ENCODE results near the gene GNB1L.

The GNB1L gene

DNA sequence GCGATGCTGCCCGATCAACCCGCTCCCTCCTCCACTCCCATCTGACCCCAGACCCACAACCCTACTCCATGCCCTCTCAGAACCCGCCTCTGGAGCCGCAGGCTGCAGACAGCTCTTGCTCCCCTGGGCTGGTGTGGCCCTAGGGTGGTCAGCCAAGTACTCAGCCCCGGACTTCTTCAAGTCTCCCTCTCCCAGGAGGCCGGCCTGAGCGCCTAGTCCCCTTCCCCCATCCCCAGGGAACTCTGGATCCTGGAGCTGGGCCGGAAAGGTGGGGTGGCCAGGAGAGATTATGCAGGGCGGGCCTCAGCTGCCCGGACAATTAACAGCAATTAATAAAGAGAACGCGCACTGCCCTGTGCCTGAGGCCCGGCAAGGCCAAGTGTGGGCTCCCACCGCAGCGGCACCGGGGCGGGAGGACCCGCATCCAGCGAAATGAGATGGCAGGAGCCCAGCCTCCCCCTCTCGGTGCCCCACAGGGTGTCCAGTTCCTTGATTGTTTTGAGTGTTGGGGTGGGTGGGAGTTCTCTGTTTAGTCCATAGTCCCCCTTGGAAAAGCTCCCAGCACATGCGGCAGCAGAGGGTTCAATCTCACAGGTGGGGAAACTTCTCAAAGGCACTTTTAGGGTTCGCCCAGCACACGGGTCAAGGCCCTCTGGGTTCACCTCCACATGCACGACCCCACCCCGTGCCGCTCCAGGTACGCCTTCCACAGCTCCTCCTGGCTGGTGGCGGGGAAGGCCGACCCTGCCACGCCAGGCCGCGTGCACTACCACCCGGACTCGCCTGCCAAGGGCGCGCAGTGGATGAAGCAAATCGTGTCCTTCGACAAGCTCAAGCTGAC is 91.0 kb downstream of the GNB1L start:
- no peak for DNase-seq

DNA sequence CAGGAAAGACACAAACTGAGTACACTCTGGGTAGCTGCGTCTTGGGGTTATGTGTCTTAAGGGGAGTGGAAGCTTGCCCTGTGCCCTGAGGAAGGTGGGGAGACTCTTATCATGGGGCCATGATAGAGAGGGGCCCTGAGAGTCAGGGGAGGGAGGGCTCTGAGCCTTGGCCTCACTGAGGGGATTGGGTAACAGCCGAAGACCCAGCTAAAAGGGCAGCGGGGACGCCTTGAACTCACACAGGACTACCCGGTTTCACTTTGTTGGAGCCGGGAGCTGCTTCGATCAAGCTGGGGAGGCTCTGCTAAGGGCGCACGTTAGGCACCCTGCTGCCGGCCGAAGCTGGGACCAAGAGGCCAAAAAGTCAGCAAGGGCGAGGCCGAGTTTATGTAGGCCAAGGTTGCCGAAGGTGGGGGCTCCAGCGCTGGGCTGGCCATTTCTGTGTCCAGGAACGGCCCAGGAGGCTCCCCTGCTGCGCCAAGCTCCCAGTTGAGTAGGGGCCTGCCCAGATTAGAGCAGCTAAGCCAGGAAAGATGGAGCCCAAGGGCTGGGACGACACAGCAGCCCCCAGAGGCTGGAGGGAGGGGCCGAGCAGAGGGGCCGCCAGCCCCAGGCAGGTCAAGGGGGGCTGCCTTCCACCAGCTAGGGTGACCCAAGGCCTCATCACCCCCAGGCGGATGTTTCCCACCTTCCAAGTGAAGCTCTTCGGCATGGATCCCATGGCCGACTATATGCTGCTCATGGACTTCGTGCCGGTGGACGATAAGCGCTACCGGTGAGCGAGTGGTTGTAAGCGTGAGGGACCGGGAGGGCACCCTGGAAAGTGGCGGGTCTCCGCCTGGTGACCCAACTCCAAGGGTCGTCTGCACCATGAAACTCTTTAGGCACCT is 91.9 kb downstream of the GNB1L start:
- no peak for DNase-seq

- no peak for DNase-seq
Measured at GRCh38 chr22:19761725-19762567, 92.7 kb downstream of the GNB1L start.

DNA sequence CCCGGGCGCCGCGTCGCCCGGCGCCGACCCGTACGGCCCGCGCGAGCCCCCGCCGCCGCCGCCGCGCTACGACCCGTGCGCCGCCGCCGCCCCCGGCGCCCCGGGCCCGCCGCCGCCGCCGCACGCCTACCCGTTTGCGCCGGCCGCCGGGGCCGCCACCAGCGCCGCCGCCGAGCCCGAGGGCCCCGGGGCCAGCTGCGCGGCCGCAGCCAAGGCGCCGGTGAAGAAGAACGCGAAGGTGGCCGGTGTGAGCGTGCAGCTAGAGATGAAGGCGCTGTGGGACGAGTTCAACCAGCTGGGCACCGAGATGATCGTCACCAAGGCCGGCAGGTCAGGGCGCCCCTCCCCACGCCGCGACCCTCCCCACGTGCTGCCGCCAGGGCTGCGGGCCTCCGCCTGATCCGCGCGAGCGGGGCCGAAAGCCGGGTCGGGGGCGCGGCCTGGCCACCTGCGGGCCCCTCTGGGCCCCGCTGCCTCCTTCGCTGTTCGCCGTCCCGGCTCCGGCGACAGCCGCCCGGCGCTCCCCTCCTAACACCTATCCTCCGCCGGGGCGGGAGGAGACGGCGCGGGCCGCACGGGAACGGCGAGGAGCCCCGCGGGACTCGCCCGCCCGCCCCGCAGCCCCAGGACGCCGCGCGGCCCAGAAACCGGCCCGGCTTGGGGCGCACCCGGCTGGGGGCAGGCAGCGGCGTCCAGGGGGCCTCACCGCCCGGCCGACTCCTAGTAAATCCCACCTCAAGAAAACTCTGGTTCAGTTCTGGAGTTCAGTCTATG is 93.5 kb downstream of the GNB1L start:
- DNase-seq = no peak

- DNase-seq = no peak
Measured at GRCh38 chr22:19760058-19760950, 94.4 kb downstream of the GNB1L start, which contains the start of gene TBX1. TSS of gene TBX1 (plus strand) at chr22:19760778. CDS start at chr22:19760844, 66 bp downstream.

DNA sequence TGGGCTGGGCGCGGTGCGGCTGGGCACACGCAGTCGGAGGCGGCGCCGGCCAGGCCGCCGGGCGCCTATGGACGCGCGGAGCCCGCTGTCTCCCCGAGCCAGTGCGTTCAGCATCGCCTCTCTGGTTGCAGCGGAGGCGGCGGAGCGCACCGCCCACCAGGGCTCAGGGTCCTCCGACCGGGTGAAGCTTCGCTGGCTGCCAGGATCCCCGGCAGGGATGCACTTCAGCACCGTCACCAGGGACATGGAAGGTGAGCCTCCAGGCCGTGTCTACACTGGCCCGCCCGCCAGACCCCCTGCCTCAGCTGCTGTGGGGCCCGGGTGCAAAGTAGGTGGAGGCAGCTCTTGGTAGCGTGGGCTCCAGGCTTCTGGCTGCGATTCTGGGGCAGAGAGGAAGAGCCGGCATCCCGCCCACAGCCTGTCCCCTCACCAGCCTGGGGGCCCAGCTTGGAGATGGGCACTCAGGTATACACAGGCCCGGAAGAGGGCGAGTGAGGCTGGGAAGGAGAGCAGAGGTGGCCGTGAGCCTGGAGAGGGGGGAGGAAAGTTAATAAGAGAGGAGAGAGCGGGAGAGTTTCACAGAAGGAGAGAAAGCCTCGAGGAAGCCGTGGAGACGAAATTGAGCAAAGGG is 95.1 kb downstream of the GNB1L start:
- DNase-seq = no peak

GRCh38 chr22:19758896-19759426 is 95.7 kb downstream of the GNB1L start:
- DNase-seq = no peak

GRCh38 chr22:19757985-19758895 is 96.4 kb downstream of the GNB1L start:
- no peak for DNase-seq

DNA sequence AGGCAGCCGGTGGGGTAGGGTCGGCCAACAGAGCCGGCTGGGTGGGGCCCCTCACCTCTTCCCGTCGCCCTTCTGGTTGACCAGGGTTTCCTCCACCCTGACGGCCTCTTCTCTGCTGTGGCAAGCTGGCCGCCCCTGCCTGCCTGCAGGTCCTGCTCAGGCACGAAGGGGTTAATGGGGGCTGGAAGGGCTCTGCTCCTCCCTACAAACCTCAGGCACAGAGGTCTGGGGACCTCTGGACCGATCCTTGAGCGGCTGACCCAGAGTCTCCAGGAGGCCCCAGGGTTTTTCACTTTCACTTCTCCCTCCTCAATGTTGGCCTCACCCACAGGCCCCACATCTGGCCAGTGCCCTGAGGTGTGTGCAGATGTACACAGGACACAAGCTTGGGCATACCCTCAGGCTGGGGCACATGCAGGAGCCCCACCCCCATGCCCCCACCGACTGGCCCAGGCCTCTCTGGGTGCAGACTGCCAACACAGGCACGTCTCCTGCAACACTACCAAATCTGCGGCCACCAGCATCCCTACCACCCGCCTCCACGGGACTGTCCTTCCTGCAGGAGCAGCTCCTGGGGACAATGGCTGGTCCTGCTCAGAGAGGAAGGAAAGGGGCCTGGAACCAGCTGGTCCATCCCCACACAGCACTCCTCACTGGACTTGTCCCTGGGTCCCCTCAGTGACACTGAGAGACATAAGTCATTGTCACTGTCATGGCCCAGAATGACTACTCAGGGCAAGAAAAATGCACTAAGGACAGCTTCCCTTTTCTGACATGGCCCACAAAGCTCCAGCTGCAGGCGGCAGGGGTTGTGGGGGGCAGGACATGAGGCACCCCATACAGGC is 97.3 kb downstream of the GNB1L start:
- no peak for DNase-seq

GRCh38 chr22:19756288-19757128 is 98.2 kb downstream of the GNB1L start:
- DNase-seq = no peak

GRCh38 chr22:19755722-19756287 is 98.9 kb downstream of the GNB1L start:
- DNase-seq = no peak

DNA sequence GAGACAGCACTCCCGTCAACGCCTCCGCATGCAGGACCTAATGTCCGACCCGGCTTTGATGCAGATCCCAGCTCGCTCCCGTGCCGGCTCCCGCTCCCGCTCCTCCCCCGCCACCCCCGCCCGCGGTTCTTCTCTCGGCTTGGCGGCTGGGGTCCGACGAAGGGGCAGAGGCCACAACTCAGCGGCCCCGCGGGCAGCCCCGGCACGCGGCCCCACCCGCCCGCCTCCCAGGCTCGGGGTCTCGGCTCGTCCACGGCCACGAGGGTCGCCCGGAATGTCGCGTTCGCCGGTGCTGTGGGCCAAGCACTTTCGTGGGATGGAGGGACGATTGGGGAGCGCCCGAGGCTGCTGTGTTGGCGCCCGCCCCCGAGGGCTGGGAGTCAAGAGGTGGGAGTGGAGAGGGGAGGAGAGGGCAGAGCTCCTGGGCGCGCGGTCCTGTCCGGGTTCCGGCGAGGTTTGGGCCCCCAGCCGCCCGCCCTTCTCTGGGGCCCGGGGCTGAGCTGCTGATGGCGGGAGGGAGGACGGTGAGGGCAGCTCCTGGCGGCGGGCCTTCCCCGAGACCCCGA is 99.4 kb downstream of the GNB1L start:
- DNase-seq = no peak

- DNase-seq = no peak
Measured at GRCh38 chr22:19754701-19755144, 100.0 kb downstream of the GNB1L start.

DNA sequence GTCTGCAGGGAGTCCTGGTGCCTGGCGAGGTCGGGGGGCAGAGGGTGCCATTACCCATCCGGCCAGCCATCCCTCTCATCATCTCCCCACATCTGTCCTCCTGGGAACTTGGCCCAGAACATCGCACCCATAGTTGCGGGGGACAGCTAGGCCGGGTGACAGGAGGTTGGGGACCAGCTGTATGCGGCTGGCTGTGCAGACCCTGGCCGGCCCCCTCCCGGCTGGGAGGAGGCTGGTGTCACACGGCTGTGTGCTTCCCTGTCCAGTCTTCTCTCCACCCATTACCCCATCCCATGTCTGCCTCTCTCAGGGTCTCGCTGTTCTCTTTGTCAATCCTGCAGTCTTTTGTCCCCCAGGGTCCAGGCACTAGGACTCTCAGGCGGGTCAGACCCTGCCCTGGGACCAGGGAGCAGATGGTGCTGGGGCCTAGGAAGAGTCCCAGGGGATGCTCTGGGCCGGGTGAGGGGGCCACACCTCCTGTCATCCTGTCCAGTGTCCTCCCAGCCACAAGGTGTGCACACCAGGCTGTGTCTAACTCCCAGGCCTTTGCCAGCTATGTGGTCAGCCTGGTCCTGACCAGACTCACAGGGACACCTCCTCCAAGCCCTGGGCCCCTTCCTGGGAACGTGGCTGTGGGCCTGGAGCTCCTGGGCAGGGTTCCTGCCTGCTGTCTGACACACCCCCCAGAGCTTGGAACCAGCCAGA is 100.5 kb downstream of the GNB1L start:
- no peak for DNase-seq

Measured in hypothalamus (tissue), 51 donors.